ENCODE measurements around the gene GOSR2. TPM values are rescaled to one million over a fixed set of nuclear protein-coding genes. Genes with fewer than 3 reads are reported as not detected.

GOSR2 gene
- total and polyA plus RNA-seq, 12 donors, result 14.4 to 69.2 (median 43.3) TPM

DNA sequence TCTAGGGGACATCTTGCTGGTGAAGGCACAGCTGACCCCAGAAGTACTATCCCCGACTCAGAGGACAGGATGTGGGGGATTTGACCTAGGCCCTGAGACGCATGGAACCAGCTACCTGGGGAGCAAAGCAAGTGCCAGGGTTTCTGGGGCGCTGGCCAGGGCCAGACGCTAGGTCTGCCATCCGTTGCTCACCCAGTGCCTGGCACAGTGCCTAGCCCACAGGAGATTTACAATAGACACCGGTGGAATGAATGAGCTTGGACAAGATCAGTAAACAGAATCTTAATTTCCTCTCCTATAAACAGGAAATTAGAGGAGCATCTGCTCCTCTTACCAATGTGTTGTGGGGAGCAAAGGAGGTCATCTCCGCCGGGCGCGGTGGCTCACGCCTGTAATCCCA is 51.1 kb downstream of the GOSR2 start:
- Histone ChIP-seq H3K4me3 (no peak overlapping the region), H3K36me3 (replicated peaks in 1 of 2) (no peaks in the 10 kb centered on the region), H3K27me3 (peaks cover 23% of the 10 kb centered on the region), H3K9me3 (replicated peaks in 1 of 3) (no peaks in the 10 kb centered on the region), H3K27ac (no peak overlapping the region), H3K4me1 (replicated peaks in 1 of 2) (peaks cover 8% of the 10 kb centered on the region in 2 donors)
- 74 to 77% (median 75%) methylated on average over 11 of the region's 11 CpGs for WGBS, 4 donors
- intact Hi-C loops (cut with DNase I), result no loop called here
- DNase-seq, result no peak
- no peak for TF ChIP-seq POLR2A (IDR thresholded peaks at IDR 0.05)
- TF ChIP-seq, protein P1, sequence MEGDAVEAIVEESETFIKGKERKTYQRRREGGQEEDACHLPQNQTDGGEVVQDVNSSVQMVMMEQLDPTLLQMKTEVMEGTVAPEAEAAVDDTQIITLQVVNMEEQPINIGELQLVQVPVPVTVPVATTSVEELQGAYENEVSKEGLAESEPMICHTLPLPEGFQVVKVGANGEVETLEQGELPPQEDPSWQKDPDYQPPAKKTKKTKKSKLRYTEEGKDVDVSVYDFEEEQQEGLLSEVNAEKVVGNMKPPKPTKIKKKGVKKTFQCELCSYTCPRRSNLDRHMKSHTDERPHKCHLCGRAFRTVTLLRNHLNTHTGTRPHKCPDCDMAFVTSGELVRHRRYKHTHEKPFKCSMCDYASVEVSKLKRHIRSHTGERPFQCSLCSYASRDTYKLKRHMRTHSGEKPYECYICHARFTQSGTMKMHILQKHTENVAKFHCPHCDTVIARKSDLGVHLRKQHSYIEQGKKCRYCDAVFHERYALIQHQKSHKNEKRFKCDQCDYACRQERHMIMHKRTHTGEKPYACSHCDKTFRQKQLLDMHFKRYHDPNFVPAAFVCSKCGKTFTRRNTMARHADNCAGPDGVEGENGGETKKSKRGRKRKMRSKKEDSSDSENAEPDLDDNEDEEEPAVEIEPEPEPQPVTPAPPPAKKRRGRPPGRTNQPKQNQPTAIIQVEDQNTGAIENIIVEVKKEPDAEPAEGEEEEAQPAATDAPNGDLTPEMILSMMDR (IDR thresholded peaks at IDR 0.05), result no peak

DNA sequence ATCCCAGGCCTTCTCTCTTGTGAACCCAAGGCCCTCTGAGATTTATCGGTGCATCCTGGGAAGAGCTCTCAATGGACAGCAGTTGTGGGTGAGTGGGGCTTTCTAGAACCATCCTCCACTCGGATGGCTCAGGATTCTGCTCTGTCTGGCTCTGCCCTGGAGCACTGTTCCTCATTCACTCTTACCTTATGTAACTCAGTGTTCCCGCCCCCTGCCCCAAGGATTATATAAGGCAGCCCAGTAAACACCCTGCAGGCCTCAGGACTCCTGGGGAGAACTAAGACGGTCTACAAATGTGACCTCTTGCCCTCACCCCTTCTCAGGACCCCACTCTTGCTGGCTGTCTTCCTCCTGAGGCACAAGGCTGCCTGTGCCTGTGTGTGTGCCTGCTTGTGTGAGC is 52.3 kb downstream of the GOSR2 start:
- H3K9me3 ChIP-seq (replicated peaks in 1 of 3), result no peaks in the 10 kb centered on the region
- intact Hi-C loops (cut with DNase I), result no loop called here
- no peak overlapping the region for H3K4me3 ChIP-seq
- no peak for TF ChIP-seq POLR2A (IDR thresholded peaks at IDR 0.05)
- TF ChIP-seq, protein P1 (IDR thresholded peaks at IDR 0.05), result no peak
- 80 to 93% (median 89%) methylated on average over 3 to 4 of the region's 4 CpGs for WGBS, 4 donors
- no peak overlapping the region for H3K27ac ChIP-seq
- DNase-seq, result no peak
- no peaks in the 10 kb centered on the region for H3K36me3 ChIP-seq (replicated peaks in 1 of 2)
- peaks cover 28% of the 10 kb centered on the region for H3K27me3 ChIP-seq
- peaks cover 10 to 13% of the 10 kb centered on the region in 2 donors for H3K4me1 ChIP-seq (replicated peaks in 1 of 2)

DNA sequence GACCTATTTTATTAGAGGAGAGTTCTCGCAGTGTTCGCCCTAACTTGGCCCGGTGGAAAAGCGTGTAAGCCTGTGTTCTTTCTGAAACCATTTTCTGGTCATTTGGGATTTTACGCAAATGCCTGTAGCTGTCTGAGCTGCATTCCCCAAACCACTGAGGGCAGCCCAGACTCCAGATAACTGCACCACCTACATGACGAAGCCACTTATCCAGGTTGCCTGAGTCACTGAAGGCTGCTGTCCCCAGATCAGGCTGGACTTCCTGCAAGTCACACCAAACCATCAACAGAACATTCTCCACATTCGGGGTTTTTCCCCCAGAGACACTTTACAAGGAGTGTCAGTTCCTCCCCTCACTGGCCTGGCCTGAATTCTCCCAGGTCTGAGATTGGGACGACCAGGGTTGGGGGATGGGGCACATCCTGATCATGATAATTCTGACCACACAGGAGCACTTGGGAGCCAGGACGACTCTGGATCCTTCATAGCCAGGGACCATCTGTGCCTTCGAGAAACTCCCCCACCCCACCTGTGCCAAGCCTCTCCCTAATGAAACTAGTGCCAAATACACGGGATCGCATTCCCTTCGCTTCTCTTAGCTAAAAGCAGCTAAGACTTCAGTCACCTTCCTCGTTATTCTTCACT is 53.8 kb downstream of the GOSR2 start:
- no peak for TF ChIP-seq POLR2A (IDR thresholded peaks at IDR 0.05)
- Histone ChIP-seq H3K4me1 (replicated peaks in 1 of 2) (peaks cover 10 to 13% of the 10 kb centered on the region in 2 donors), H3K27ac (no peak overlapping the region), H3K4me3 (no peak overlapping the region), H3K9me3 (replicated peaks in 1 of 3) (no peaks in the 10 kb centered on the region), H3K27me3 (peaks cover 28% of the 10 kb centered on the region), H3K36me3 (replicated peaks in 1 of 2) (no peaks in the 10 kb centered on the region)
- intact Hi-C loops (cut with DNase I), result no loop called here
- no peak for DNase-seq
- WGBS, 4 donors, result 69 to 81% (median 77%) methylated on average over 11 to 14 of the region's 14 CpGs

DNA sequence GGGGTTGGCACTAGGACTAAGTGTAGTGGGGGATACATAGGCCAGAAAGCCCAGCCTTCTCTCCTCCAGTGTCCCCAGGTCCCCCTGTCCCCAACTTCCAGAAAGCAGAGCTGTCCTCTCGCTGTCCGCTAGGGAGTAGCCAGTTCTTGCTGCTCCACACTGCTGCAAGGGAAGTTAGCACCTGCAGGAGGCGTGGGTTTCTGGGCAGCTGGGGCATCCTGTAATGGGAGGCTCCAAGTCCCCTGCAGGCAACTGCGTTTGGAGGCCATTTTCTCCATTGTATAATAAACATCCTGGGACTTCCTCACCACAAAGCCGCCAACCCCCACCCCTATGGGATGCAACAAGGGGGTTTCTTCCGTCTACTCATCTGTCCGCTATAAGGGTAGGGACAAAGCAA is 54.4 kb downstream of the GOSR2 start:
- Histone ChIP-seq H3K9me3 (replicated peaks in 1 of 3) (no peaks in the 10 kb centered on the region), H3K27me3 (peaks cover 28% of the 10 kb centered on the region), H3K4me1 (replicated peaks in 1 of 2) (peaks cover 10 to 13% of the 10 kb centered on the region in 2 donors), H3K4me3 (no peak overlapping the region), H3K27ac (no peak overlapping the region), H3K36me3 (replicated peaks in 1 of 2) (no peaks in the 10 kb centered on the region)
- intact Hi-C loops (cut with DNase I), result no loop called here
- TF ChIP-seq POLR2A (IDR thresholded peaks at IDR 0.05), result no peak
- TF ChIP-seq, protein P1 (IDR thresholded peaks at IDR 0.05), result no peak
- DNase-seq, result no peak
- WGBS, 4 donors, result 42 to 72% (median 54%) methylated on average over 4 to 7 of the region's 7 CpGs
